GM12878 (cell line): Measurements from ENCODE around the gene SDHC. TPM values are rescaled to one million over a fixed set of nuclear protein-coding genes. Genes with fewer than 3 reads are reported as not detected.
A peak's percentile ranks its signal among the peaks of the same experiment; 100 is the strongest.
"Not testable (repeated sequence)": the region's sequence is repeated elsewhere in the genome, so short reads cannot be mapped to it uniquely, and the experiment has no call there.

Experiments used
- ATAC-seq: fragments of 200-7000 bp; cut with Tn5 transposase; 3 replicates; pipeline ENCODE4 v1.9.1; 2020; ENCODE audit warnings: mild to moderate bottlenecking, moderate library complexity
- BruUV-seq: library from RNA; stranded (reverse); fragments of 400-500 nt; replicated peaks from 2 replicates; lab custom pipeline; 2021; lab: Mats Ljungman, UMichigan
- CTCF ChIA-PET: fragments of 300-600 bp; sonication (Branson Sonifier 250); formaldehyde crosslinking; extraction: SDS; loops from one replicate; lab custom pipeline; 2021; ENCODE audit warnings: inconsistent platforms; lab: Yijun Ruan, JAX
- POLR2A ChIA-PET: fragments of 350-600 bp; formaldehyde crosslinking; extraction: SDS; loops from one replicate; lab custom pipeline; 2021; ENCODE audit warnings: inconsistent platforms; lab: Charles Lee
- RAD21 ChIA-PET: fragments of 300-600 bp; sonication (Branson Sonifier 250); formaldehyde crosslinking; loops from one replicate; lab custom pipeline; 2023; ENCODE audit warnings: antibody characterized with exemption; ENCODE audit not compliant: unreplicated experiment; lab: Charles Lee
- SMC1A ChIA-PET: fragments of 300-600 bp; sonication (Branson Sonifier 250); formaldehyde crosslinking; loops from one replicate; lab custom pipeline; 2023; ENCODE audit not compliant: unreplicated experiment, uncharacterized antibody; lab: Charles Lee
- DNase-seq: peaks from one replicate; pipeline ENCODE4 v3.0.0-alpha.2; 2011; ENCODE audit warnings: low read depth, low spot score
- FAIRE-seq: peaks from 3 replicates; lab custom pipeline; 2011; peaks lifted over from hg19 to GRCh38; lab: Jason Lieb, UNC
- H2AFZ ChIP-seq: 2 replicates; pipeline ENCODE4 v1.6.0; 2011; ENCODE audit warnings: low read depth, low read length, control low read depth; ENCODE audit not compliant: control insufficient read depth
- H3K27ac ChIP-seq: 2 replicates; pipeline ENCODE4 v1.5.1; 2011; ENCODE audit warnings: control low read depth; ENCODE audit not compliant: control insufficient read depth, insufficient read depth
- H3K27me3 ChIP-seq, 2 experiments: replicated peaks in 1 of 2; 2 replicates each; pipeline versions ENCODE4 v1.6.0 to v1.6.1; 2011; ENCODE audit warnings: low read length in 1 of 2; ENCODE audit not compliant: control insufficient read depth in 2 of 2, insufficient read depth in 2 of 2
- H3K36me3 ChIP-seq, 2 experiments: 2 replicates each; pipeline ENCODE4 v1.5.1; 2011; ENCODE audit warnings: low read length in 1 of 2; ENCODE audit not compliant: control insufficient read depth in 2 of 2, insufficient read depth in 2 of 2
- H3K4me1 ChIP-seq: 2 replicates; pipeline ENCODE4 v1.6.1; 2011; ENCODE audit warnings: mild to moderate bottlenecking, low read length, moderate library complexity, mixed read lengths; ENCODE audit not compliant: control insufficient read depth, insufficient read depth
- H3K4me2 ChIP-seq: 2 replicates; pipeline ENCODE4 v1.6.0; 2011; ENCODE audit warnings: control low read depth; ENCODE audit not compliant: control insufficient read depth, insufficient read depth
- H3K4me3 ChIP-seq: fragments of 200-600 bp; sonication (generic); 2 replicates; pipeline ENCODE4 v1.5.1; 2016
- H3K79me2 ChIP-seq: 2 replicates; pipeline ENCODE4 v1.6.0; 2011; ENCODE audit warnings: low read length; ENCODE audit not compliant: control insufficient read depth, insufficient read depth
- H3K9ac ChIP-seq: 2 replicates; pipeline ENCODE4 v1.8.0; 2011; ENCODE audit warnings: low read length, control low read depth, mixed read lengths; ENCODE audit not compliant: control insufficient read depth, insufficient read depth
- H3K9me3 ChIP-seq: replicated peaks from 3 replicates; pipeline ENCODE4 v1.5.1; 2011; ENCODE audit warnings: mild to moderate bottlenecking, low read length; ENCODE audit not compliant: control insufficient read depth, insufficient read depth
- H4K20me1 ChIP-seq: 2 replicates; pipeline ENCODE4 v1.6.0; 2011; ENCODE audit not compliant: control insufficient read depth, insufficient read depth
- FOS ChIP-seq: IDR thresholded peaks from 3 replicates; pipeline ENCODE4 v1.6.1; 2011; ENCODE audit warnings: borderline replicate concordance; ENCODE audit not compliant: insufficient read length; ENCODE audit errors: extremely low read depth
- IKZF2 ChIP-seq, 2 experiments: fragments of 450-650 bp; IDR thresholded peaks; 2 replicates each; pipeline ENCODE4 v1.6.1; 2017; ENCODE audit warnings: mild to moderate bottlenecking in 2 of 2, moderate library complexity in 2 of 2
- KLF5 ChIP-seq: fragments of 450-650 bp; IDR thresholded peaks from 2 replicates; pipeline ENCODE4 v1.6.1; 2014; ENCODE audit warnings: mild to moderate bottlenecking; ENCODE audit not compliant: partially characterized antibody
- MLLT1 ChIP-seq: fragments of 450-650 bp; IDR thresholded peaks from 2 replicates; pipeline ENCODE4 v1.6.1; 2016; ENCODE audit warnings: mild to moderate bottlenecking
- MTA2 ChIP-seq: fragments of 450-650 bp; IDR thresholded peaks from 2 replicates; pipeline ENCODE4 v1.6.1; 2016; ENCODE audit warnings: low read depth, mild to moderate bottlenecking, moderate library complexity
- NBN ChIP-seq: fragments of 450-650 bp; IDR thresholded peaks from 2 replicates; pipeline ENCODE4 v1.6.1; 2016
- NR2C1 ChIP-seq: fragments of 450-650 bp; IDR thresholded peaks from 2 replicates; pipeline ENCODE4 v1.6.1; 2017; ENCODE audit warnings: antibody characterized with exemption, mild to moderate bottlenecking, moderate library complexity
- NR2F1 ChIP-seq: fragments of 450-650 bp; conservative IDR thresholded peaks from 2 replicates; pipeline ENCODE4 v1.6.1; 2017; ENCODE audit warnings: mild to moderate bottlenecking
- RAD51 ChIP-seq: fragments of 450-650 bp; IDR thresholded peaks from 2 replicates; pipeline ENCODE4 v1.6.1; 2016; ENCODE audit warnings: moderate library complexity, mild to moderate bottlenecking, inconsistent platforms
- SMARCA5 ChIP-seq: fragments of 450-650 bp; IDR thresholded peaks from 2 replicates; pipeline ENCODE4 v1.6.1; 2017; ENCODE audit warnings: mild to moderate bottlenecking
- STAT3 ChIP-seq: IDR thresholded peaks from 2 replicates; pipeline ENCODE4 v1.6.1; 2011; ENCODE audit warnings: low read depth, low read length, improper control_type of control experiment
- ZNF687 ChIP-seq: fragments of 450-650 bp; IDR thresholded peaks from 2 replicates; pipeline ENCODE4 v1.6.1; 2017; ENCODE audit warnings: mild to moderate bottlenecking, moderate library complexity
- WGBS: methylation state at CpG from one replicate; pipeline ENCODE4 v1.1.6; 2016; ENCODE audit warnings: low lambda C conversion rate; ENCODE audit not compliant: insufficient replicate concordance, insufficient coverage; ENCODE audit errors: missing lambda C conversion rate; 5-methylcytosine and 5-hydroxymethylcytosine counted together
- in situ Hi-C: fragments of 300-500 bp; cut with MboI; formaldehyde crosslinking; loops from 9 replicates; pipeline ENCODE4 v1.14.3; 2018; ENCODE audit warnings: mixed read lengths
- intact Hi-C: fragments of 100-400 bp; cut with micrococcal nuclease; formaldehyde crosslinking; loops from one replicate; pipeline ENCODE4 v1.14.2; 2022; ENCODE audit not compliant: unreplicated experiment
- polyA plus RNA-seq, 11 experiments: library from polyadenylated mRNA; depleted of rRNA in 4 of 11; unstranded in 6 of 11; stranded (reverse) in 5 of 11; fragments of >200 nt; fragmentation: Nextera tagmentation in 4 of 11; fragmentation: Illumina TruSeq in 1 of 11; extraction: Ambion mirVana in 4 of 11; extraction: Trizol in 1 of 11; gene quantifications; 1 replicate in 1 of 11; 2 replicates in 10 of 11; pipeline versions ENCODE4 v1.2.1 to v1.2.3, GENCODE V29; 2011 to 2016; ENCODE audit warnings: inconsistent platforms in 2 of 11, missing spikeins in 2 of 11, low read depth in 1 of 11
- total RNA-seq, 4 experiments: library from RNA; depleted of rRNA in 3 of 4; stranded (reverse); fragments of >200 nt in 3 of 4; fragmentation: Illumina TruSeq in 1 of 4; extraction: Trizol in 1 of 4; gene quantifications; 2 replicates each; pipeline versions ENCODE4 v1.2.1 to v1.2.3, GENCODE V29; 2013 to 2021
- TF ChIP-seq, protein P1 (sequence below): fragments of 450-650 bp; IDR thresholded peaks from 2 replicates; pipeline ENCODE4 v1.6.1; 2017; ENCODE audit warnings: mild to moderate bottlenecking, low read depth, inconsistent platforms; ENCODE audit not compliant: poor library complexity, severe bottlenecking

The SDHC gene
- total and polyA plus RNA-seq, 10 of the 15 experiments (the other 5 are each of a cell fraction or from before 2014, with no cell fraction given), result 18.4 to 340 (median 178) TPM

- TF ChIP-seq STAT3 (no peak), KLF5 (no peak), FOS (no peak), RAD51 (no peak)
Observed at GRCh38 chr1:161408429-161409052, 94.4 kb downstream of the SDHC start (continued).

GRCh38 chr1:161409848-161410635 lies 95.9 kb downstream of the SDHC start:
- ChIA-PET RAD21 (interaction anchor here (1.8 kb wide), 1 partner anchor 10 kb away, joined by 4 read pairs; no protein-coding TSS in a partner anchor), CTCF (interaction anchor here (1.2 kb wide), 1 partner anchor 10 kb away, joined by 6 read pairs; no protein-coding TSS in a partner anchor)
- TF ChIP-seq MLLT1, result peak; percentile 89
- TF ChIP-seq ZNF687, result 0 out of 2 replicates have a peak, but pooled peaks have one; percentile 25
- TF ChIP-seq, protein P1, sequence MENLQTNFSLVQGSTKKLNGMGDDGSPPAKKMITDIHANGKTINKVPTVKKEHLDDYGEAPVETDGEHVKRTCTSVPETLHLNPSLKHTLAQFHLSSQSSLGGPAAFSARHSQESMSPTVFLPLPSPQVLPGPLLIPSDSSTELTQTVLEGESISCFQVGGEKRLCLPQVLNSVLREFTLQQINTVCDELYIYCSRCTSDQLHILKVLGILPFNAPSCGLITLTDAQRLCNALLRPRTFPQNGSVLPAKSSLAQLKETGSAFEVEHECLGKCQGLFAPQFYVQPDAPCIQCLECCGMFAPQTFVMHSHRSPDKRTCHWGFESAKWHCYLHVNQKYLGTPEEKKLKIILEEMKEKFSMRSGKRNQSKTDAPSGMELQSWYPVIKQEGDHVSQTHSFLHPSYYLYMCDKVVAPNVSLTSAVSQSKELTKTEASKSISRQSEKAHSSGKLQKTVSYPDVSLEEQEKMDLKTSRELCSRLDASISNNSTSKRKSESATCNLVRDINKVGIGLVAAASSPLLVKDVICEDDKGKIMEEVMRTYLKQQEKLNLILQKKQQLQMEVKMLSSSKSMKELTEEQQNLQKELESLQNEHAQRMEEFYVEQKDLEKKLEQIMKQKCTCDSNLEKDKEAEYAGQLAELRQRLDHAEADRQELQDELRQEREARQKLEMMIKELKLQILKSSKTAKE, result peak; percentile 29
- 0 out of 2 replicates have a peak, but pooled peaks have one; percentile 29 for TF ChIP-seq SMARCA5
- 0 out of 2 replicates have a peak, but pooled peaks have one; percentile 38 for TF ChIP-seq NR2C1
- 0 out of 4 replicates have a peak, but pooled peaks of 1 of the 2 experiments have one; percentile 25 for TF ChIP-seq IKZF2 (IDR thresholded peaks at IDR 0.05)
- peak; percentile 75; the same call in 1 of the 2 replicates for TF ChIP-seq NBN
- peak; percentile 73 for TF ChIP-seq NR2F1
- TF ChIP-seq MTA2, result peak; percentile 39; the same call in 1 of the 2 replicates

More at GRCh38 chr1:161409848-161410635, 95.9 kb downstream of the SDHC start:
- Histone ChIP-seq H2AFZ (peak overlapping the region; percentile 35), H3K4me2 (peak overlapping the region; percentile 63), H3K4me3 (0 out of 2 replicates have a peak overlapping the region, but pooled peaks have one; percentile 22), H3K27ac (peak overlapping the region; percentile 63)
- 70% methylated on average over 13 of the region's 13 CpGs for WGBS
- intact Hi-C loops, in situ Hi-C loops, H3K79me2 ChIP-seq, H4K20me1 ChIP-seq, H3K4me1 ChIP-seq, H3K36me3 ChIP-seq, H3K9me3 ChIP-seq, BruUV-seq, H3K9ac ChIP-seq, H3K27me3 ChIP-seq: not testable (repeated sequence)
- DNase-seq (peak; percentile 23), FAIRE-seq (peak; percentile 97), ATAC-seq (peak; percentile 81)
- SMC1A ChIA-PET, result interaction anchor here (0.7 to 1.9 kb wide), 2 partner anchors 10 to 184 kb away, joined by 4 to 12 read pairs; partner anchors contain the start of gene TOMM40L
- POLR2A ChIA-PET, result interaction anchor here (1.2 kb wide), 1 partner anchor 10 kb away, joined by 3 read pairs; no protein-coding TSS in a partner anchor
